ENCODE measurements around the gene SLC39A8.

GRCh38 chr4:102335616-102336015 lies 9.7 kb downstream of the SLC39A8 start:
- TF ChIP-seq, protein P1, sequence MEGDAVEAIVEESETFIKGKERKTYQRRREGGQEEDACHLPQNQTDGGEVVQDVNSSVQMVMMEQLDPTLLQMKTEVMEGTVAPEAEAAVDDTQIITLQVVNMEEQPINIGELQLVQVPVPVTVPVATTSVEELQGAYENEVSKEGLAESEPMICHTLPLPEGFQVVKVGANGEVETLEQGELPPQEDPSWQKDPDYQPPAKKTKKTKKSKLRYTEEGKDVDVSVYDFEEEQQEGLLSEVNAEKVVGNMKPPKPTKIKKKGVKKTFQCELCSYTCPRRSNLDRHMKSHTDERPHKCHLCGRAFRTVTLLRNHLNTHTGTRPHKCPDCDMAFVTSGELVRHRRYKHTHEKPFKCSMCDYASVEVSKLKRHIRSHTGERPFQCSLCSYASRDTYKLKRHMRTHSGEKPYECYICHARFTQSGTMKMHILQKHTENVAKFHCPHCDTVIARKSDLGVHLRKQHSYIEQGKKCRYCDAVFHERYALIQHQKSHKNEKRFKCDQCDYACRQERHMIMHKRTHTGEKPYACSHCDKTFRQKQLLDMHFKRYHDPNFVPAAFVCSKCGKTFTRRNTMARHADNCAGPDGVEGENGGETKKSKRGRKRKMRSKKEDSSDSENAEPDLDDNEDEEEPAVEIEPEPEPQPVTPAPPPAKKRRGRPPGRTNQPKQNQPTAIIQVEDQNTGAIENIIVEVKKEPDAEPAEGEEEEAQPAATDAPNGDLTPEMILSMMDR (IDR thresholded peaks at IDR 0.05): no peak
- no peak for TF ChIP-seq POLR2A (IDR thresholded peaks at IDR 0.05)

Data from adrenal gland (tissue), 5 donors.